HepG2 (cell line): ENCODE measurements around the gene SYTL1. TPM values are rescaled to one million over a fixed set of nuclear protein-coding genes. Genes with fewer than 3 reads are reported as not detected.

Experiments used
- ATAC-seq: fragments of 200-7000 bp; cut with Tn5 transposase; 3 replicates; pipeline ENCODE4 v1.9.1; 2020; ENCODE audit warnings: mild to moderate bottlenecking, moderate library complexity
- BruUV-seq: library from RNA; stranded (reverse); fragments of 400-500 nt; replicated peaks from 2 replicates; lab custom pipeline; 2021; lab: Mats Ljungman, UMichigan
- CTCF ChIA-PET: fragments of 300-600 bp; formaldehyde crosslinking; extraction: SDS; loops from one replicate; lab custom pipeline; 2021; ENCODE audit warnings: low total read pairs, inconsistent platforms, low intra/inter-chr PET ratio; lab: Yijun Ruan, JAX
- POLR2A ChIA-PET: fragments of 350-600 bp; sonication (Branson Sonifier 250); formaldehyde crosslinking; loops from one replicate; lab custom pipeline; 2020; ENCODE audit warnings: antibody characterized with exemption, inconsistent platforms; lab: Yijun Ruan, JAX
- DNase-seq: peaks from one replicate; pipeline ENCODE4 v3.0.0-alpha.2; 2015; ENCODE audit warnings: low spot score
- FAIRE-seq: peaks from 3 replicates; lab custom pipeline; 2011; peaks lifted over from hg19 to GRCh38; lab: Jason Lieb, UNC
- H2AFZ ChIP-seq: one replicate; pipeline ENCODE4 v1.6.1; 2011; ENCODE audit warnings: low read length, inconsistent platforms
- H3K27ac ChIP-seq: fragments of 300-600 bp; 3 replicates; pipeline ENCODE4 v1.8.0; 2011; ENCODE audit warnings: mixed run types, mild to moderate bottlenecking, mixed read lengths, low read length, inconsistent platforms; ENCODE audit not compliant: insufficient read depth; ENCODE audit errors: extremely low read length
- H3K27me3 ChIP-seq, 2 experiments: fragments of 200-600 bp in 1 of 2; 2 replicates in 1 of 2; 3 replicates in 1 of 2; pipeline versions ENCODE4 v1.6.0 to v1.8.0; 2011; ENCODE audit warnings: low read length in 2 of 2, mild to moderate bottlenecking in 2 of 2, moderate library complexity in 2 of 2, inconsistent platforms in 1 of 2; ENCODE audit not compliant: insufficient read depth in 2 of 2, control insufficient read depth in 1 of 2
- H3K36me3 ChIP-seq, 2 experiments: fragments of 200-600 bp in 1 of 2; replicated peaks in 1 of 2; 2 replicates in 1 of 2; 3 replicates in 1 of 2; pipeline versions ENCODE4 v1.5.1 to v1.8.0; 2011; ENCODE audit warnings: low read length in 2 of 2, inconsistent platforms in 1 of 2; ENCODE audit not compliant: insufficient read depth in 2 of 2, control insufficient read depth in 1 of 2
- H3K4me1 ChIP-seq: 2 replicates; pipeline ENCODE4 v1.5.1; 2012; ENCODE audit warnings: low read length, inconsistent platforms; ENCODE audit not compliant: insufficient read depth
- H3K4me2 ChIP-seq: 2 replicates; pipeline ENCODE4 v1.6.0; 2011; ENCODE audit warnings: low read depth, low read length, inconsistent platforms
- H3K4me3 ChIP-seq, 3 experiments: fragments of 200-600 bp in 1 of 3; sonication (generic), shearing (Covaris generic) in 1 of 3; replicated peaks in 1 of 3; 2 replicates each; pipeline ENCODE4 v1.5.1; 2011 to 2016; ENCODE audit warnings: low read length in 3 of 3, inconsistent platforms in 2 of 3, low read depth in 2 of 3, mild to moderate bottlenecking in 2 of 3, control low read depth in 1 of 3, mixed read lengths in 1 of 3; ENCODE audit not compliant: insufficient read depth in 1 of 3
- H3K79me2 ChIP-seq: one replicate; pipeline ENCODE4 v1.6.1; 2011; ENCODE audit warnings: low read length, inconsistent platforms; ENCODE audit not compliant: insufficient read depth
- H3K9ac ChIP-seq: 2 replicates; pipeline ENCODE4 v1.6.0; 2011; ENCODE audit warnings: mild to moderate bottlenecking, low read depth, low read length, inconsistent platforms; ENCODE audit not compliant: insufficient read depth
- H3K9me3 ChIP-seq: 2 replicates; pipeline ENCODE4 v1.5.1; 2012; ENCODE audit warnings: mild to moderate bottlenecking, low read length
- H4K20me1 ChIP-seq: 2 replicates; pipeline ENCODE4 v1.6.0; 2011; ENCODE audit warnings: inconsistent platforms, mild to moderate bottlenecking, low read length, moderate library complexity; ENCODE audit not compliant: insufficient read depth
- CCAR2 ChIP-seq: fragments of 200-400 bp; formaldehyde crosslinking; optimal IDR thresholded peaks from 2 replicates; pipeline ENCODE3; 2018; ENCODE audit warnings: low read depth, mild to moderate bottlenecking, low read length, moderate library complexity
- ISL2 ChIP-seq: sonication (generic); formaldehyde crosslinking; IDR thresholded peaks from 2 replicates; pipeline ENCODE4 v1.5.0; 2020; ENCODE audit warnings: missing genetic modification reagents
- LBX2 ChIP-seq: sonication (generic); formaldehyde crosslinking; IDR thresholded peaks from 2 replicates; pipeline ENCODE4 v1.5.0; 2020; ENCODE audit warnings: missing genetic modification reagents, mild to moderate bottlenecking, borderline replicate concordance
- MAFG ChIP-seq: sonication (generic); formaldehyde crosslinking; IDR thresholded peaks from 2 replicates; pipeline ENCODE4 v1.5.1; 2020; ENCODE audit warnings: mild to moderate bottlenecking, missing genetic modification reagents
- NFE2L1 ChIP-seq: sonication (generic); formaldehyde crosslinking; IDR thresholded peaks from 2 replicates; pipeline ENCODE4 v1.4.0; 2020; ENCODE audit warnings: missing genetic modification reagents, mild to moderate bottlenecking, borderline replicate concordance
- PAXIP1 ChIP-seq: sonication (generic); formaldehyde crosslinking; conservative IDR thresholded peaks from 2 replicates; pipeline ENCODE4 v1.4.0; 2020; ENCODE audit warnings: mild to moderate bottlenecking, missing genetic modification reagents, moderate library complexity
- SYNCRIP ChIP-seq: fragments of 200-400 bp; formaldehyde crosslinking; IDR thresholded peaks from 2 replicates; pipeline ENCODE4 v1.6.1; 2018; ENCODE audit warnings: mild to moderate bottlenecking, low read depth, low read length; ENCODE audit not compliant: insufficient read depth
- TBX3 ChIP-seq: fragments of 450-650 bp; IDR thresholded peaks from 2 replicates; pipeline ENCODE4 v1.6.1; 2017; ENCODE audit warnings: antibody characterized with exemption, mild to moderate bottlenecking, inconsistent platforms, borderline replicate concordance
- ZNF660 ChIP-seq: sonication (generic); formaldehyde crosslinking; IDR thresholded peaks from 2 replicates; pipeline ENCODE4 v1.5.1; 2020; ENCODE audit warnings: mild to moderate bottlenecking, low read depth, missing genetic modification reagents, borderline replicate concordance
- ZNF709 ChIP-seq: sonication (generic); formaldehyde crosslinking; IDR thresholded peaks from 2 replicates; pipeline ENCODE4 v1.5.0; 2020; ENCODE audit warnings: mild to moderate bottlenecking, missing genetic modification reagents
- WGBS: methylation state at CpG from one replicate; pipeline ENCODE4 v1.1.6; 2017; ENCODE audit warnings: low lambda C conversion rate; 5-methylcytosine and 5-hydroxymethylcytosine counted together
- in situ Hi-C: cut with HindIII; loops from 2 replicates; pipeline ENCODE4 v1.10.0; 2017; ENCODE audit warnings: low pct_unique_long_range_greater_than_20kb; ENCODE audit not compliant: extremely low pct_ligation_motif_present
- intact Hi-C: fragments of 100-400 bp; cut with micrococcal nuclease; formaldehyde crosslinking; loops from one replicate; pipeline ENCODE4 v1.10.0; 2022; ENCODE audit not compliant: unreplicated experiment
- polyA plus RNA-seq, 8 experiments: library from polyadenylated mRNA; depleted of rRNA in 3 of 8; stranded (reverse) in 7 of 8; unstranded in 1 of 8; fragments of >200 nt; fragmentation: Illumina TruSeq in 4 of 8; extraction: Trizol in 4 of 8; gene quantifications; 2 replicates each; pipeline versions ENCODE4 v1.2.1 to v1.2.3, GENCODE V29; 2011 to 2016; ENCODE audit warnings: low read depth in 4 of 8, missing spikeins in 1 of 8, mixed read lengths in 1 of 8; ENCODE audit not compliant: insufficient read depth in 1 of 8
- total RNA-seq, 5 experiments: library from RNA; depleted of rRNA; stranded (reverse); fragments of >200 nt; fragmentation: Illumina TruSeq; extraction: Trizol; gene quantifications; 2 replicates each; pipeline ENCODE4 v1.2.3, GENCODE V29; 2016; ENCODE audit warnings: low read depth in 1 of 5
- TF ChIP-seq, protein P1 (sequence below): sonication (generic); formaldehyde crosslinking; IDR thresholded peaks from 2 replicates; pipeline ENCODE4 v1.4.0; 2020; ENCODE audit warnings: low read depth, mild to moderate bottlenecking, missing genetic modification reagents

SYTL1 gene
- total and polyA plus RNA-seq, 2 of the 13 experiments (the other 11 are each of a cell fraction or from before 2014, with no cell fraction given): 11.1 to 17.8 TPM

- Histone ChIP-seq H4K20me1 (no peaks in the 10 kb centered on the region), H3K9me3 (no peaks in the 10 kb centered on the region), H3K36me3 (peaks cover 6 to 70% of the 10 kb centered on the region in 2 experiments; a peak in 4 of 5 replicates), H3K27me3 (no peaks in the 10 kb centered on the region), H3K4me3 (no peak overlapping the region), H3K4me2 (no peak overlapping the region), H3K79me2 (peaks cover 28% of the 10 kb centered on the region), H2AFZ (no peak overlapping the region), H3K9ac (no peak overlapping the region), H3K4me1 (peaks cover 16% of the 10 kb centered on the region), H3K27ac (no peak overlapping the region)
- no peak for DNase-seq
- FAIRE-seq: no peak
- POLR2A ChIA-PET: no interaction called here
- no peak for ATAC-seq
- TF ChIP-seq SYNCRIP (no peak), ZNF660 (no peak), MAFG (CRISPR knock-in tag) (no peak), NFE2L1 (CRISPR knock-in tag) (no peak), PAXIP1 (no peak), TBX3 (no peak), CCAR2 (no peak), ZNF709 (CRISPR knock-in tag) (no peak), LBX2 (no peak), ISL2 (CRISPR knock-in tag) (no peak)
- TF ChIP-seq, protein P1, sequence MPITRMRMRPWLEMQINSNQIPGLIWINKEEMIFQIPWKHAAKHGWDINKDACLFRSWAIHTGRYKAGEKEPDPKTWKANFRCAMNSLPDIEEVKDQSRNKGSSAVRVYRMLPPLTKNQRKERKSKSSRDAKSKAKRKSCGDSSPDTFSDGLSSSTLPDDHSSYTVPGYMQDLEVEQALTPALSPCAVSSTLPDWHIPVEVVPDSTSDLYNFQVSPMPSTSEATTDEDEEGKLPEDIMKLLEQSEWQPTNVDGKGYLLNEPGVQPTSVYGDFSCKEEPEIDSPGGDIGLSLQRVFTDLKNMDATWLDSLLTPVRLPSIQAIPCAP (CRISPR knock-in tag): no peak
- CTCF ChIA-PET: no interaction called here
- BruUV-seq: no TSS peak
- intact Hi-C loops: no loop called here
- in situ Hi-C loops: no loop called here
- 92% methylated on average over 5 of the region's 5 CpGs for WGBS
Observed at GRCh38 chr1:27327964-27328363, 13.9 kb upstream of the SYTL1 start.
